H9 (cell line): Measurements from ENCODE around the gene EIF4E1B. TPM values are rescaled to one million over a fixed set of nuclear protein-coding genes. Genes with fewer than 3 reads are reported as not detected.

Source experiments
- DNase-seq: peaks from one replicate; pipeline ENCODE4 v3.0.0-alpha.2; 2017
- H2AFZ ChIP-seq: one replicate; pipeline ENCODE4 v1.6.1; 2013; ENCODE audit warnings: mild to moderate bottlenecking, low read length, control low read depth, moderate library complexity
- H2AK5ac ChIP-seq: 2 replicates; pipeline ENCODE4 v1.6.1; 2013; ENCODE audit warnings: low read length, control low read depth, mixed read lengths; ENCODE audit not compliant: insufficient read length
- H2BK120ac ChIP-seq: one replicate; pipeline ENCODE4 v1.6.1; 2013; ENCODE audit warnings: low read depth, mild to moderate bottlenecking, low read length, control low read depth, inconsistent platforms; ENCODE audit not compliant: poor library complexity, severe bottlenecking
- H2BK12ac ChIP-seq: 2 replicates; pipeline ENCODE4 v1.6.1; 2013; ENCODE audit warnings: low read length, control low read depth, mixed read lengths, low read depth; ENCODE audit not compliant: insufficient read length
- H2BK15ac ChIP-seq: 2 replicates; pipeline ENCODE4 v1.6.1; 2013; ENCODE audit warnings: low read depth, low read length, control low read depth
- H2BK20ac ChIP-seq: one replicate; pipeline ENCODE4 v1.6.1; 2013; ENCODE audit warnings: low read depth, mild to moderate bottlenecking, low read length, control low read depth, inconsistent platforms; ENCODE audit not compliant: poor library complexity, severe bottlenecking
- H2BK5ac ChIP-seq: 2 replicates; pipeline ENCODE4 v1.6.1; 2013; ENCODE audit warnings: low read length, control low read depth, mixed read lengths; ENCODE audit not compliant: insufficient read length
- H3K14ac ChIP-seq: 2 replicates; pipeline ENCODE4 v1.6.1; 2013; ENCODE audit warnings: low read length, control low read depth; ENCODE audit not compliant: insufficient read depth
- H3K18ac ChIP-seq: 2 replicates; pipeline ENCODE4 v1.6.1; 2013; ENCODE audit warnings: low read depth, mild to moderate bottlenecking, mixed read lengths, low read length, control low read depth; ENCODE audit not compliant: insufficient read length
- H3K23ac ChIP-seq: 2 replicates; pipeline ENCODE4 v1.6.1; 2013; ENCODE audit warnings: low read length, control low read depth, mixed read lengths, low read depth; ENCODE audit not compliant: insufficient read length
- H3K23me2 ChIP-seq: 2 replicates; pipeline ENCODE4 v1.6.1; 2013; ENCODE audit warnings: low read depth, mild to moderate bottlenecking, mixed read lengths, low read length, control low read depth; ENCODE audit not compliant: insufficient read length, poor library complexity, severe bottlenecking
- H3K27ac ChIP-seq: 2 replicates; pipeline ENCODE4 v1.5.1; 2013; ENCODE audit warnings: low read length, control low read depth, mixed read lengths, low read depth; ENCODE audit not compliant: insufficient read length
- H3K27me3 ChIP-seq: 2 replicates; pipeline ENCODE4 v1.6.1; 2013; ENCODE audit warnings: low read length, control low read depth, inconsistent platforms; ENCODE audit not compliant: insufficient read depth
- H3K4ac ChIP-seq: 2 replicates; pipeline ENCODE4 v1.6.1; 2013; ENCODE audit warnings: low read depth, mild to moderate bottlenecking, control low read depth, inconsistent platforms, low read length, moderate library complexity
- H3K4me1 ChIP-seq: 2 replicates; pipeline ENCODE4 v1.6.1; 2013; ENCODE audit warnings: low read length, control low read depth, inconsistent platforms; ENCODE audit not compliant: insufficient read depth
- H3K4me2 ChIP-seq: 2 replicates; pipeline ENCODE4 v1.6.1; 2013; ENCODE audit warnings: low read length, control low read depth, mixed read lengths; ENCODE audit not compliant: insufficient read length, insufficient read depth
- H3K56ac ChIP-seq: 2 replicates; pipeline ENCODE4 v1.6.1; 2013; ENCODE audit warnings: low read depth, mild to moderate bottlenecking, mixed read lengths, low read length, control low read depth; ENCODE audit not compliant: insufficient read length
- H3K79me1 ChIP-seq: 2 replicates; pipeline ENCODE4 v1.6.1; 2013; ENCODE audit warnings: low read depth, mild to moderate bottlenecking, moderate library complexity, low read length, control low read depth, inconsistent platforms; ENCODE audit not compliant: insufficient read depth, poor library complexity, severe bottlenecking
- H3K79me2 ChIP-seq: 2 replicates; pipeline ENCODE4 v1.6.1; 2013; ENCODE audit warnings: low read length, control low read depth, inconsistent platforms; ENCODE audit not compliant: insufficient read depth
- H3K9ac ChIP-seq: 2 replicates; pipeline ENCODE4 v1.6.1; 2013; ENCODE audit warnings: low read length, control low read depth, mixed read lengths; ENCODE audit not compliant: insufficient read length; ENCODE audit errors: extremely low read depth
- H3K9me3 ChIP-seq: one replicate; pipeline ENCODE4 v1.6.1; 2013; ENCODE audit warnings: low read depth, low read length, inconsistent platforms; ENCODE audit not compliant: control insufficient read depth
- H3T11ph ChIP-seq: one replicate; pipeline ENCODE4 v1.6.1; 2013; ENCODE audit warnings: mild to moderate bottlenecking, low read length, control low read depth, inconsistent platforms
- H4K20me1 ChIP-seq: one replicate; pipeline ENCODE4 v1.6.1; 2013; ENCODE audit not compliant: control insufficient read depth, insufficient read length, insufficient read depth
- H4K5ac ChIP-seq: 2 replicates; pipeline ENCODE4 v1.6.1; 2013; ENCODE audit warnings: low read depth, mild to moderate bottlenecking, mixed read lengths, low read length, control low read depth; ENCODE audit not compliant: insufficient read length
- H4K8ac ChIP-seq: replicated peaks from 2 replicates; pipeline ENCODE4 v1.6.1; 2013; ENCODE audit warnings: low read length, control low read depth, mixed read lengths, low read depth; ENCODE audit not compliant: insufficient read length
- H4K91ac ChIP-seq: 2 replicates; pipeline ENCODE4 v1.6.1; 2013; ENCODE audit warnings: low read depth, mild to moderate bottlenecking, moderate library complexity, mixed read lengths, low read length, control low read depth; ENCODE audit not compliant: insufficient read length
- H3K27ac Mint-ChIP-seq, 3 experiments: 2 replicates in 2 of 3; 3 replicates in 1 of 3; pipeline ENCODE4 v1.8.0; 2020 to 2021; ENCODE audit warnings: mixed read lengths in 3 of 3, mild to moderate bottlenecking in 1 of 3, moderate library complexity in 1 of 3
- H3K27me3 Mint-ChIP-seq: 2 replicates; pipeline ENCODE4 v1.8.0; 2021; ENCODE audit warnings: low read depth, mild to moderate bottlenecking, moderate library complexity, mixed read lengths
- H3K36me3 Mint-ChIP-seq, 3 experiments: 2 replicates in 2 of 3; 3 replicates in 1 of 3; pipeline ENCODE4 v1.8.0; 2020 to 2021; ENCODE audit warnings: low read depth in 3 of 3, mixed read lengths in 3 of 3; ENCODE audit not compliant: insufficient read depth in 1 of 3
- H3K4me1 Mint-ChIP-seq, 2 experiments: 2 replicates each; pipeline ENCODE4 v1.8.0; 2020; ENCODE audit warnings: mixed read lengths in 2 of 2
- H3K4me3 Mint-ChIP-seq, 2 experiments: 2 replicates in 1 of 2; 3 replicates in 1 of 2; pipeline ENCODE4 v1.8.0; 2020 to 2021; ENCODE audit warnings: mild to moderate bottlenecking in 2 of 2, mixed read lengths in 2 of 2, moderate library complexity in 1 of 2
- H3K9me3 Mint-ChIP-seq, 2 experiments: 2 replicates in 1 of 2; 3 replicates in 1 of 2; pipeline ENCODE4 v1.8.0; 2020; ENCODE audit warnings: mild to moderate bottlenecking in 2 of 2, mixed read lengths in 2 of 2, moderate library complexity in 1 of 2
- CTCF ChIP-seq: fragments of 200-600 bp; sonication (generic); conservative IDR thresholded peaks from 3 replicates; pipeline ENCODE4 v1.8.0; 2021; ENCODE audit warnings: antibody characterized with exemption, mild to moderate bottlenecking
- WGBS: extraction: QIAGEN DNeasy Blood & Tissue Kit; methylation state at CpG from one replicate; pipeline ENCODE4 v1.1.7; 2013; ENCODE audit warnings: missing lambda C conversion rate, low lambda C conversion rate, mixed read lengths; ENCODE audit not compliant: insufficient read length; ENCODE audit errors: extremely low coverage; 5-methylcytosine and 5-hydroxymethylcytosine counted together
- total RNA-seq: library from RNA; stranded (reverse); gene quantifications from 2 replicates; pipeline ENCODE4 v1.2.1, GENCODE V29; 2021

The EIF4E1B gene
- total RNA-seq, 1 experiment from 2014 or later = 1.3 TPM

GRCh38 chr5:176625966-176626875 is 4.3 kb upstream of the EIF4E1B start:
- no peaks in the 10 kb centered on the region for H3K79me1 ChIP-seq
- no peak overlapping the region for H2BK5ac ChIP-seq
- no peak overlapping the region for H3K56ac ChIP-seq
- no peak for DNase-seq
- H3K23ac ChIP-seq = no peak overlapping the region
- no peak overlapping the region for H4K8ac ChIP-seq
- no peaks in the 10 kb centered on the region; a peak in 1 of 5 replicates for H3K9me3 Mint-ChIP-seq
- no peak overlapping the region for H3T11ph ChIP-seq
- no peak overlapping the region for H2BK20ac ChIP-seq
- no peak overlapping the region for H2AFZ ChIP-seq
- no peak overlapping the region for H3K14ac ChIP-seq
- no peak overlapping the region for H4K91ac ChIP-seq
- WGBS = no CpG with 5 or more reads among the region's 25 CpGs
- H3K27ac Mint-ChIP-seq = no peak overlapping the region
- no peak overlapping the region for H3K4ac ChIP-seq
- peaks cover 11 to 30% of the 10 kb centered on the region in 2 experiments for H3K4me1 Mint-ChIP-seq
- peaks cover 8% of the 10 kb centered on the region for H3K23me2 ChIP-seq
- H4K20me1 ChIP-seq = no peaks in the 10 kb centered on the region
- no peak overlapping the region for H2BK15ac ChIP-seq
- H3K27me3 Mint-ChIP-seq = peaks cover 77% of the 10 kb centered on the region
- peaks cover 2% of the 10 kb centered on the region; the same call in 1 of the 2 replicates for H3K27me3 ChIP-seq
- H3K18ac ChIP-seq = no peak overlapping the region
- H3K27ac ChIP-seq = no peak overlapping the region
- no peak overlapping the region for H3K4me2 ChIP-seq
- no peaks in the 10 kb centered on the region; a peak in 1 of 7 replicates for H3K36me3 Mint-ChIP-seq
- no peak overlapping the region for H2BK12ac ChIP-seq
- no peak overlapping the region for H3K4me3 Mint-ChIP-seq
- no peak overlapping the region for H3K9ac ChIP-seq
- H3K79me2 ChIP-seq = no peaks in the 10 kb centered on the region
- no peaks in the 10 kb centered on the region for H3K9me3 ChIP-seq
- TF ChIP-seq CTCF = no peak
- no peak overlapping the region for H2BK120ac ChIP-seq
- H2AK5ac ChIP-seq = no peak overlapping the region
- no peak overlapping the region for H4K5ac ChIP-seq
- no peaks in the 10 kb centered on the region for H3K4me1 ChIP-seq
